HEK293 (cell line): Measurements from ENCODE around the gene ABI3BP.

Experiments used
- CTCF ChIA-PET: fragments of 350-600 bp; formaldehyde crosslinking; extraction: SDS; loops from one replicate; lab custom pipeline; 2021; ENCODE audit warnings: antibody characterized with exemption; lab: Yijun Ruan, JAX
- POLR2A ChIA-PET: fragments of 300-600 bp; formaldehyde crosslinking; extraction: SDS; loops from one replicate; lab custom pipeline; 2020; ENCODE audit warnings: antibody characterized with exemption, inconsistent platforms; lab: Yijun Ruan, JAX
- H3K27ac ChIP-seq: fragments of 200-500 bp; sonication (Bioruptor generic); 2 replicates; pipeline ENCODE4 v1.5.1; 2014; ENCODE audit warnings: low read depth, low read length, control low read depth, inconsistent platforms; ENCODE audit errors: extremely low read depth
- H3K36me3 ChIP-seq, 2 experiments: fragments of 200-500 bp in 1 of 2; sonication (Bioruptor generic) in 1 of 2; 1 replicate in 1 of 2; 2 replicates in 1 of 2; pipeline ENCODE4 v1.5.1; 2014 to 2017; ENCODE audit warnings: inconsistent platforms in 2 of 2, low read length in 2 of 2; ENCODE audit not compliant: control insufficient read depth in 2 of 2, insufficient read depth in 1 of 2
- H3K4me1 ChIP-seq: fragments of 200-500 bp; sonication (Bioruptor generic); 2 replicates; pipeline ENCODE4 v1.5.1; 2014; ENCODE audit warnings: mild to moderate bottlenecking, low read length, inconsistent platforms; ENCODE audit not compliant: control insufficient read depth, insufficient read depth
- H3K4me3 ChIP-seq: 2 replicates; pipeline ENCODE4 v1.5.1; 2011; ENCODE audit warnings: low read depth, mild to moderate bottlenecking, control low read depth, low read length, moderate library complexity
- H3K9me3 ChIP-seq: fragments of 200-500 bp; sonication (Bioruptor generic); 2 replicates; pipeline ENCODE4 v1.5.1; 2014; ENCODE audit warnings: low read depth, low read length, inconsistent platforms; ENCODE audit not compliant: control insufficient read depth, insufficient read depth
- BCL11B ChIP-seq: fragments of 450-650 bp; formaldehyde crosslinking; IDR thresholded peaks from 2 replicates; pipeline ENCODE4 v1.5.1; 2016; ENCODE audit warnings: low read depth, missing biosample characterization, missing genetic modification characterization
- OSR2 ChIP-seq: fragments of 450-650 bp; formaldehyde crosslinking; IDR thresholded peaks from 2 replicates; pipeline ENCODE4 v1.5.1; 2016; ENCODE audit warnings: missing biosample characterization, missing genetic modification characterization
- SCRT2 ChIP-seq: fragments of 450-650 bp; formaldehyde crosslinking; IDR thresholded peaks from 2 replicates; pipeline ENCODE4 v1.5.1; 2016; ENCODE audit warnings: missing biosample characterization, missing genetic modification characterization
- ZFP3 ChIP-seq: fragments of 450-650 bp; formaldehyde crosslinking; IDR thresholded peaks from 2 replicates; pipeline ENCODE4 v1.5.1; 2016; ENCODE audit warnings: low read depth, missing biosample characterization, missing genetic modification characterization
- ZFP37 ChIP-seq: fragments of 450-650 bp; formaldehyde crosslinking; IDR thresholded peaks from 2 replicates; pipeline ENCODE4 v1.5.1; 2016; ENCODE audit warnings: missing biosample characterization, missing genetic modification characterization
- ZIC2 ChIP-seq: fragments of 450-650 bp; formaldehyde crosslinking; IDR thresholded peaks from 2 replicates; pipeline ENCODE4 v1.5.1; 2016; ENCODE audit warnings: missing biosample characterization, missing genetic modification characterization
- ZNF140 ChIP-seq: fragments of 450-650 bp; formaldehyde crosslinking; IDR thresholded peaks from 2 replicates; pipeline ENCODE4 v1.5.1; 2016; ENCODE audit warnings: missing biosample characterization, missing genetic modification characterization
- ZNF223 ChIP-seq: fragments of 450-650 bp; formaldehyde crosslinking; IDR thresholded peaks from 2 replicates; pipeline ENCODE4 v1.5.1; 2016; ENCODE audit warnings: missing biosample characterization, missing genetic modification characterization
- ZNF514 ChIP-seq: fragments of 450-650 bp; formaldehyde crosslinking; IDR thresholded peaks from 2 replicates; pipeline ENCODE4 v1.5.1; 2016; ENCODE audit warnings: missing biosample characterization, missing genetic modification characterization
- ZNF629 ChIP-seq: fragments of 450-650 bp; formaldehyde crosslinking; IDR thresholded peaks from 2 replicates; pipeline ENCODE4 v1.5.1; 2017; ENCODE audit warnings: missing biosample characterization, missing genetic modification characterization
- ZNF639 ChIP-seq: fragments of 450-650 bp; formaldehyde crosslinking; IDR thresholded peaks from 2 replicates; pipeline ENCODE4 v1.5.1; 2016; ENCODE audit warnings: missing biosample characterization, missing genetic modification characterization
- ZNF645 ChIP-seq: fragments of 450-650 bp; formaldehyde crosslinking; IDR thresholded peaks from 2 replicates; pipeline ENCODE4; 2016; ENCODE audit warnings: missing biosample characterization, missing genetic modification characterization
- ZNF747 ChIP-seq: fragments of 450-650 bp; formaldehyde crosslinking; IDR thresholded peaks from 2 replicates; pipeline ENCODE4 v1.5.1; 2016; ENCODE audit warnings: missing biosample characterization, missing genetic modification characterization
- ZNF837 ChIP-seq: fragments of 450-650 bp; formaldehyde crosslinking; IDR thresholded peaks from 2 replicates; pipeline ENCODE4 v1.5.1; 2016; ENCODE audit warnings: missing biosample characterization, missing genetic modification characterization
- TF ChIP-seq, protein P1 (sequence below): fragments of 450-650 bp; formaldehyde crosslinking; conservative IDR thresholded peaks from 2 replicates; pipeline ENCODE4 v1.5.1; 2016; ENCODE audit warnings: low read depth, missing biosample characterization, missing genetic modification characterization

Gene ABI3BP

GRCh38 chr3:100981164-100981911, 11.9 kb downstream of the ABI3BP start:
- Histone ChIP-seq H3K4me3 (no peak overlapping the region), H3K27ac (no peak overlapping the region), H3K36me3 (no peaks in the 10 kb centered on the region), H3K9me3 (no peaks in the 10 kb centered on the region), H3K4me1 (no peaks in the 10 kb centered on the region)
- TF ChIP-seq ZNF514 (tag by site-specific recombination), result no peak
- no peak for TF ChIP-seq BCL11B
- no peak for TF ChIP-seq ZNF140 (tag by site-specific recombination)
- no peak for TF ChIP-seq ZFP3 (tag by site-specific recombination)
- no peak for TF ChIP-seq OSR2
- TF ChIP-seq ZIC2 (tag by site-specific recombination), result no peak
- TF ChIP-seq ZNF223, result no peak
- CTCF ChIA-PET, result interaction anchor here (0.7 kb wide), 1 partner anchor 326 kb away, joined by 3 read pairs; no protein-coding TSS in a partner anchor
- POLR2A ChIA-PET, result no interaction called here

GRCh38 chr3:100978011-100978659, 15.1 kb downstream of the ABI3BP start:
- ChIA-PET POLR2A (no interaction called here), CTCF (no interaction called here)
- no peak overlapping the region for H3K4me3 ChIP-seq
- no peaks in the 10 kb centered on the region for H3K36me3 ChIP-seq
- H3K27ac ChIP-seq, result no peak overlapping the region
- TF ChIP-seq ZFP37 (tag by site-specific recombination) (no peak), ZNF747 (tag by site-specific recombination) (no peak), ZNF639 (tag by site-specific recombination) (no peak), ZNF629 (tag by site-specific recombination) (no peak), ZNF837 (tag by site-specific recombination) (no peak), ZNF645 (tag by site-specific recombination) (no peak), SCRT2 (tag by site-specific recombination) (no peak)
- TF ChIP-seq, protein P1, sequence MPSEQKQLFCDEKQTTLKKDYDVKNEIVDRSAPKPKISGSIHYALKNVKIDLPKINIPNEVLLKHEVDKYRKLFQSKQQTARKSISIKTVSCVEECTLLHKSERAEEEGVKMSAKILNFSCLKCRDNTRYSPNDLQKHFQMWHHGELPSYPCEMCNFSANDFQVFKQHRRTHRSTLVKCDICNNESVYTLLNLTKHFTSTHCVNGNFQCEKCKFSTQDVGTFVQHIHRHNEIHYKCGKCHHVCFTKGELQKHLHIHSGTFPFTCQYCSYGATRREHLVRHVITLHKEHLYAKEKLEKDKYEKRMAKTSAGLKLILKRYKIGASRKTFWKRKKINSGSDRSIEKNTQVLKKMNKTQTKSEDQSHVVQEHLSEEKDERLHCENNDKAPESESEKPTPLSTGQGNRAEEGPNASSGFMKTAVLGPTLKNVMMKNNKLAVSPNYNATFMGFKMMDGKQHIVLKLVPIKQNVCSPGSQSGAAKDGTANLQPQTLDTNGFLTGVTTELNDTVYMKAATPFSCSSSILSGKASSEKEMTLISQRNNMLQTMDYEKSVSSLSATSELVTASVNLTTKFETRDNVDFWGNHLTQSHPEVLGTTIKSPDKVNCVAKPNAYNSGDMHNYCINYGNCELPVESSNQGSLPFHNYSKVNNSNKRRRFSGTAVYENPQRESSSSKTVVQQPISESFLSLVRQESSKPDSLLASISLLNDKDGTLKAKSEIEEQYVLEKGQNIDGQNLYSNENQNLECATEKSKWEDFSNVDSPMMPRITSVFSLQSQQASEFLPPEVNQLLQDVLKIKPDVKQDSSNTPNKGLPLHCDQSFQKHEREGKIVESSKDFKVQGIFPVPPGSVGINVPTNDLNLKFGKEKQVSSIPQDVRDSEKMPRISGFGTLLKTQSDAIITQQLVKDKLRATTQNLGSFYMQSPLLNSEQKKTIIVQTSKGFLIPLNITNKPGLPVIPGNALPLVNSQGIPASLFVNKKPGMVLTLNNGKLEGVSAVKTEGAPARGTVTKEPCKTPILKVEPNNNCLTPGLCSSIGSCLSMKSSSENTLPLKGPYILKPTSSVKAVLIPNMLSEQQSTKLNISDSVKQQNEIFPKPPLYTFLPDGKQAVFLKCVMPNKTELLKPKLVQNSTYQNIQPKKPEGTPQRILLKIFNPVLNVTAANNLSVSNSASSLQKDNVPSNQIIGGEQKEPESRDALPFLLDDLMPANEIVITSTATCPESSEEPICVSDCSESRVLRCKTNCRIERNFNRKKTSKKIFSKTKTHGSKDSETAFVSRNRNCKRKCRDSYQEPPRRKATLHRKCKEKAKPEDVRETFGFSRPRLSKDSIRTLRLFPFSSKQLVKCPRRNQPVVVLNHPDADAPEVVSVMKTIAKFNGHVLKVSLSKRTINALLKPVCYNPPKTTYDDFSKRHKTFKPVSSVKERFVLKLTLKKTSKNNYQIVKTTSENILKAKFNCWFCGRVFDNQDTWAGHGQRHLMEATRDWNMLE (tag by site-specific recombination), result no peak
- no peaks in the 10 kb centered on the region for H3K9me3 ChIP-seq
- no peaks in the 10 kb centered on the region for H3K4me1 ChIP-seq
